GM19395 (cell line): ENCODE data around the gene PADI3.
"Not testable (repeated sequence)": the region's sequence is repeated elsewhere in the genome, so short reads cannot be mapped to it uniquely, and the experiment has no call there.

ENCODE experiments used
- ATAC-seq: cut with Tn5 transposase; IDR thresholded peaks from one replicate; pipeline ENCODE4 v1.9.1; 2021; ENCODE audit warnings: mild to moderate bottlenecking, moderate library complexity; ENCODE audit not compliant: unreplicated experiment

Gene PADI3

DNA sequence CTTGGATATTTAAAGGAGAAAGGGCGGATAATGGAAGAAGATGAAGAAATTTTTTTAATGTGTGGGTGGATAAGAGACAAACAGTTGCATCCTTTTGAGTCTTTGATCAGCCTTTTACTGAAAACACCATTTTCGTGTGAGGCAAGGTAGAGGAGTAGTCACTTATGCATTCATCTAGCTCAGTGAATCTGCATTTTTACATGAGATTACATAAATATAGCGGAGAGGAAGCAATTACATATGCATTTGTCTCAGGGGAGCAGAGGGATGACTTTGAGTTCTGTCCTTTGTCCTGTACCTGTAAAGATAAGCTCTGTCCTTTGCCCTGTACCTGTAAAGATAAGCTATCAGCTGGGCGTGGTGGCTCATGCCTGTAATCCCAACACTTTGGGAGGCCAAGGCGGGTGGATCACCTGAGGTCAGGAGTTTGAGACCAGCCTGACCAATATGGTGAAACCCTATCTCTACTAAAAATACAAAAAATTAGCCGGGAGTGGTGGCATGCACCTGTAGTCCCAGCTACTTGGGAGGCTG lies 73.0 kb downstream of the PADI3 start:
- not testable (repeated sequence) for ATAC-seq

DNA sequence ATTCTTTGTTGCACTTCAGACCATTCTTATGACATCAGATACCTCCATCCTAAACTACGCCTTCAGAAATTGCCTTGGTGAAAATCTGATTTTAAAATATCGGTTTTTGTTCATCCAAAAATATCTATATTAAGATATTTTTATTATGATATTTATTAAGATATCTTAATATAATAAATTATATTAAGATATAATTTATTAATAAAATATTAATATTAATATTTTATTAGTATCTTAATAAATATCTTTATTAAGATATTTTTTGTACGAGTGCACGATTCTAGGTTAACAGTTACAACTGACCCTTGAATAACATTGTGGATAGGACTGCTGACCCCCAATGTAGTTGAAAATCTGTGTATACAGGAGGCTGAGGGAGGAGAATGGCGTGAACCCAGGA lies 80.0 kb downstream of the PADI3 start:
- no peak for ATAC-seq

- no peak for ATAC-seq
Observed at GRCh38 chr1:17329610-17330009, 80.7 kb downstream of the PADI3 start.

GRCh38 chr1:17330856-17331255 lies 82.0 kb downstream of the PADI3 start:
- ATAC-seq: no peak

DNA sequence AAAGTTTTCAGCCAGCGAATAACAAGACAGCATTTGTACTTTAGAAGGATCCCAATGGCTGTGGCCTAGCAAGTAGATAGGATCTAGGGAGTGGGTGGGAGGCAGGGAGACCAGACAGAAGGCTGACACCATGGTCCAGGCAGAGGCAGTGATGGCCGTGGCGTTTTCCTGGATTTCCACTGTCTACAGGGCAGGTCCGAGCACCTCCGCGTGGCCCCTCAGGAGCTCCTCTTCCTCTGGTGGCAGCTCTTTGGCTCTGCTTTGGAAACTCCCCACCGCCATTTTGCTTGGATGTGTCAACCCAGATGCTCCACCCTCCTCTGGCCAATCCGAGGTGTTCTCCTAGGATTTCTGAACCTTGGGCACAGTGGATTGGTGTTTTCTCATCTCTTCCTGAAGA lies 84.2 kb downstream of the PADI3 start:
- no peak for ATAC-seq
